GM13976 (cell line): ENCODE results near the gene NBEAL2.

ENCODE experiments used
- DNase-seq: peaks from one replicate; pipeline ENCODE4 v3.0.0; 2012; ENCODE audit warnings: low spot score
- CTCF ChIP-seq: IDR thresholded peaks from 2 replicates; pipeline ENCODE4 v1.5.1; 2012; ENCODE audit warnings: borderline replicate concordance, mild to moderate bottlenecking; ENCODE audit not compliant: insufficient read depth; ENCODE audit errors: extremely low read depth, missing control alignments, control extremely low read depth
- in situ Hi-C: fragments of 300-500 bp; cut with MboI; formaldehyde crosslinking; loops from one replicate; pipeline ENCODE4 v1.12.0; 2022; ENCODE audit warnings: low sequenced_read_pairs, mixed read lengths, inconsistent platforms; ENCODE audit not compliant: unreplicated experiment

The NBEAL2 gene

GRCh38 chr3:46936733-46937250, 42.7 kb upstream of the NBEAL2 start:
- in situ Hi-C loops, result no loop called here
- TF ChIP-seq CTCF, result no peak
- DNase-seq, result no peak

GRCh38 chr3:46938118-46938517, 41.3 kb upstream of the NBEAL2 start:
- in situ Hi-C loops, result no loop called here
- DNase-seq, result no peak
- TF ChIP-seq CTCF, result no peak

- DNase-seq, result no peak
- in situ Hi-C loops, result no loop called here
- TF ChIP-seq CTCF, result no peak
Measured at GRCh38 chr3:46939578-46940445, 39.7 kb upstream of the NBEAL2 start.

GRCh38 chr3:46942076-46942475, 37.4 kb upstream of the NBEAL2 start:
- TF ChIP-seq CTCF, result no peak
- in situ Hi-C loops, result no loop called here
- DNase-seq, result no peak

- DNase-seq, result no peak
- in situ Hi-C loops, result no loop called here
- no peak for TF ChIP-seq CTCF
Measured at GRCh38 chr3:46942481-46943236, 36.8 kb upstream of the NBEAL2 start.

- in situ Hi-C loops, result no loop called here
- no peak for TF ChIP-seq CTCF
- DNase-seq, result no peak
Measured at GRCh38 chr3:46943237-46944187, 36.0 kb upstream of the NBEAL2 start.
